Smooth muscle cell (in vitro differentiated cells): ENCODE measurements around the gene SIGLEC6. TPM values are rescaled to one million over a fixed set of nuclear protein-coding genes. Genes with fewer than 3 reads are reported as not detected.

ENCODE experiments used
- DNase-seq: peaks from one replicate; lab custom pipeline; 2025; ENCODE audit not compliant: unreplicated experiment; lab: John Stamatoyannopoulos, UW
- H2AFZ ChIP-seq: fragments of 200-600 bp; sonication (generic); 2 replicates; pipeline ENCODE4 v1.6.0; 2016; ENCODE audit warnings: antibody characterized with exemption, low read depth, mild to moderate bottlenecking
- H3F3A ChIP-seq: fragments of 200-600 bp; sonication (generic); 2 replicates; pipeline ENCODE4 v1.6.0; 2017; ENCODE audit warnings: antibody characterized with exemption, low read depth
- H3K27ac ChIP-seq: fragments of 200-600 bp; sonication (generic); 2 replicates; pipeline ENCODE4 v1.5.1; 2016; ENCODE audit warnings: low read depth, mild to moderate bottlenecking
- H3K27me3 ChIP-seq: fragments of 200-600 bp; sonication (generic); 2 replicates; pipeline ENCODE4 v1.6.1; 2016; ENCODE audit warnings: low read depth, mild to moderate bottlenecking
- H3K36me3 ChIP-seq: fragments of 200-600 bp; sonication (generic); 2 replicates; pipeline ENCODE4 v1.5.1; 2016; ENCODE audit warnings: low read depth
- H3K4me1 ChIP-seq: fragments of 200-600 bp; sonication (generic); 2 replicates; pipeline ENCODE4 v1.5.1; 2016; ENCODE audit warnings: low read depth
- H3K4me2 ChIP-seq: fragments of 200-600 bp; sonication (generic); 2 replicates; pipeline ENCODE4 v1.6.0; 2016; ENCODE audit warnings: mild to moderate bottlenecking
- H3K4me3 ChIP-seq: fragments of 200-600 bp; sonication (generic); 2 replicates; pipeline ENCODE4 v1.5.1; 2016; ENCODE audit warnings: mild to moderate bottlenecking
- H3K79me2 ChIP-seq: fragments of 200-600 bp; sonication (generic); 2 replicates; pipeline ENCODE4 v1.6.0; 2016; ENCODE audit warnings: low read depth, mild to moderate bottlenecking
- H3K9ac ChIP-seq: fragments of 200-600 bp; sonication (generic); 2 replicates; pipeline ENCODE4 v1.6.0; 2016; ENCODE audit warnings: low read depth
- H3K9me3 ChIP-seq: fragments of 200-600 bp; sonication (generic); replicated peaks from 2 replicates; pipeline ENCODE4 v1.5.1; 2016; ENCODE audit warnings: low read depth
- H4K20me1 ChIP-seq: fragments of 200-600 bp; sonication (generic); 2 replicates; pipeline ENCODE4 v1.6.0; 2016; ENCODE audit warnings: low read depth
- WGBS: methylation state at CpG from one replicate; pipeline ENCODE4 v1.1.7; 2016; ENCODE audit warnings: low lambda C conversion rate; 5-methylcytosine and 5-hydroxymethylcytosine counted together
- polyA plus RNA-seq: library from polyadenylated mRNA; unstranded; fragments of >200 nt; fragmentation: Nextera tagmentation; extraction: Ambion mirVana; gene quantifications from 2 replicates; pipeline ENCODE4 v1.2.1, GENCODE V29; 2016
- total RNA-seq: library from RNA; depleted of rRNA; stranded (reverse); fragments of >200 nt; gene quantifications from 2 replicates; pipeline ENCODE4 v1.2.3, GENCODE V29; 2014
- TF ChIP-seq, protein P1 (sequence below): fragments of 200-600 bp; sonication (generic); IDR thresholded peaks from 2 replicates; pipeline ENCODE4 v1.5.1; 2017; ENCODE audit warnings: borderline replicate concordance, mild to moderate bottlenecking, antibody characterized with exemption; ENCODE audit not compliant: insufficient read depth, poor library complexity, severe bottlenecking

The SIGLEC6 gene
- total and polyA plus RNA-seq, 2 experiments from 2014 or later: 2.0 TPM; not detected in 1

DNA sequence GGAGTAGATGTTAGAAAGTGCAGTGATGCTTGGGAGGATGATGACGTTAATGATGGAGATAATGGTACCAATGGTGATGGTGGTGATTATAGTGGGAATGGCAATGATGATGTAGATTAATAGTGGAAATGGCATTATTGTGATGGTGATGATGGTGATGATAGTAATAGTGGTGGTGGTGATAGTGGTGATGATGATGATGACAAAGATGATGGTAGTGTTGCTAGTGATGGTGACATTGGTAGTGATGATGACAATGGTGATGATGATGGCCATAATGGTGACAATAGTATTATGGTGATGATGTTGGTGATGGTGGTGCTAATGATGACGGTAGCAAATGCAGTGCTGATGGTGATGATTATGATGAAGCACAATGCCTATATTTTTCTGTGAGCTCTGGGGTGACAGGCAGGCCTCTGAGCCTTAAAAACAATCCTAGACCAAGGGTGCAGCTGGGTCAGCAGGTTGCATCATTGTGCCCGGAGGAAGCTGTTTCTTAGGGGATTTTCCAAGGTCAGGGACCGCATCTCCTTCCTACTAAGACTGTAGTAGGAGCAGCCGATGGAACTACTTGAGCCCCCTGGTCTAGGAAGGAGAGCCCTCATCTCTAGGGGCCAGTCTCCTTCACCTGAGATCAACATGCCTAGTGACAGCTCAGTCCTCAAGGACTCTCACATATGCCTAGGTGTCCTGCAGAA, 45.4 kb downstream of the SIGLEC6 start:
- H3K36me3 ChIP-seq: no peaks in the 10 kb centered on the region
- DNase-seq: no peak
- H3K4me3 ChIP-seq: no peak overlapping the region
- H3K9ac ChIP-seq: no peak overlapping the region
- H3K4me2 ChIP-seq: no peak overlapping the region
- H3K27ac ChIP-seq: no peak overlapping the region
- H2AFZ ChIP-seq: no peak overlapping the region
- no peaks in the 10 kb centered on the region for H3K27me3 ChIP-seq
- TF ChIP-seq, protein P1, sequence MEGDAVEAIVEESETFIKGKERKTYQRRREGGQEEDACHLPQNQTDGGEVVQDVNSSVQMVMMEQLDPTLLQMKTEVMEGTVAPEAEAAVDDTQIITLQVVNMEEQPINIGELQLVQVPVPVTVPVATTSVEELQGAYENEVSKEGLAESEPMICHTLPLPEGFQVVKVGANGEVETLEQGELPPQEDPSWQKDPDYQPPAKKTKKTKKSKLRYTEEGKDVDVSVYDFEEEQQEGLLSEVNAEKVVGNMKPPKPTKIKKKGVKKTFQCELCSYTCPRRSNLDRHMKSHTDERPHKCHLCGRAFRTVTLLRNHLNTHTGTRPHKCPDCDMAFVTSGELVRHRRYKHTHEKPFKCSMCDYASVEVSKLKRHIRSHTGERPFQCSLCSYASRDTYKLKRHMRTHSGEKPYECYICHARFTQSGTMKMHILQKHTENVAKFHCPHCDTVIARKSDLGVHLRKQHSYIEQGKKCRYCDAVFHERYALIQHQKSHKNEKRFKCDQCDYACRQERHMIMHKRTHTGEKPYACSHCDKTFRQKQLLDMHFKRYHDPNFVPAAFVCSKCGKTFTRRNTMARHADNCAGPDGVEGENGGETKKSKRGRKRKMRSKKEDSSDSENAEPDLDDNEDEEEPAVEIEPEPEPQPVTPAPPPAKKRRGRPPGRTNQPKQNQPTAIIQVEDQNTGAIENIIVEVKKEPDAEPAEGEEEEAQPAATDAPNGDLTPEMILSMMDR: no peak
- H4K20me1 ChIP-seq: no peaks in the 10 kb centered on the region
- H3K79me2 ChIP-seq: no peaks in the 10 kb centered on the region
- no peaks in the 10 kb centered on the region for H3K4me1 ChIP-seq
- WGBS: 75% methylated on average over 5 of the region's 5 CpGs
- H3K9me3 ChIP-seq: no peaks in the 10 kb centered on the region
- H3F3A ChIP-seq: no peaks in the 10 kb centered on the region

DNA sequence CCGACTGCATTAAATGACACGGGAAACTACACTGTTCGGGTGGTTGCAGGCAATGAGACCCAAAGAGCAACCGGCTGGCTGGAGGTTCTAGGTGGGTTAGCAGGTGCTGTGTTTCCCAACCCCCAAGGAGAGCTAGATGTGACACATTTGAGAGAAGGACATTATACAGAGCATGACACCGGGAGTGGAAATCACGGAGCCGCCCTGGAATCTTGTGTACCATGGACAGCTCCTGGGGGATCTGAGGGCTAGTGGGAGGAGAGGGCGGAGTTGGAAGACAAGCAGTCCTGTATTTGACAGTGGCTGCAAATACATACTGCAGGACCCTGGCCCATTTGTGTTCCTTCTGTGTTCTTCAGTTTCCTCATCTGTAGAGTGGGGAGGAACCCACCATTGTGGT, 50.9 kb downstream of the SIGLEC6 start:
- Histone ChIP-seq H3K79me2 (no peaks in the 10 kb centered on the region), H3K4me1 (no peaks in the 10 kb centered on the region), H3K27ac (no peak overlapping the region), H4K20me1 (no peaks in the 10 kb centered on the region), H3K36me3 (no peaks in the 10 kb centered on the region), H2AFZ (no peak overlapping the region), H3K9ac (no peak overlapping the region), H3K9me3 (no peaks in the 10 kb centered on the region), H3K4me3 (no peak overlapping the region), H3K4me2 (no peak overlapping the region), H3K27me3 (no peaks in the 10 kb centered on the region), H3F3A (no peaks in the 10 kb centered on the region)
- TF ChIP-seq, protein P1: no peak
- 79% methylated on average over 8 of the region's 8 CpGs for WGBS
- no peak for DNase-seq

DNA sequence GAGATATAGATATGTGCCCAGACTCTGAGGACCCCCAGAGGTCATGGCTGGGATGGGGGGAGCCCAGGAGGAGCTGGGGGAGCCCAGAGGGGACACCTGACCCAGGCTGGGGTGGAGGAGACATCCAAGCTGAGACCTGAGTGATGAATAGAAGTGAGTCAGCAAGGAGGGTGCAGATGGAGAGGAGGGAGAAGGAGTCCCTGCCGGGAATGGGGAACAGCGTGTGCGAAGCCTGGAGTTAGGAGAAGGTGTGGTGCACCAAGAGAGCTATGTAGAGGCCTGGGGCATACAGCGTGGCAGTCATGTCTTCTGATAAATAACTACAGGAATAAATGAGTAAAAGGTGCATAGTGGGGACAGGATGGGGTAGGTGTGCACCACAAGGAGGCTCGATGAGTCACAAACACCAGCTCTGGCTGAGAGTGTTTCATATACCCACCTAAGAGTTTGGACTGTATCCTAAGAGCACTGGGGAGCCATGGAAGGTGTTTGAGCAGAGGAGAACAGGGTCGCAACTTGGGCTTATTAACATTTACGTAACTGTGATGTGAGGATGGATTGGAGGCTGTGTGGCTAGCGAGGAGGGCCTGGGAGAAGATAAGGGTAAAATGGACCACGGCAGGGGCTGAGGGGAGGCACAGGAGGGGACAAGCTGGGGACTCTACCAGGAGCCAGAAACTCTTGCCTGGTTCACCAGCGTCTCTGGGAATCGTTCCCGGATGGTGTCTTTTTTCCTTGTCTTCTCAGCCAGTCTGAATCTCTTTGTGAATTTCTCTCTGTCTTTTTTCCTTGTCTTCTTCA, 51.7 kb downstream of the SIGLEC6 start:
- Histone ChIP-seq H3K27ac (no peak overlapping the region), H4K20me1 (no peaks in the 10 kb centered on the region), H3K79me2 (no peaks in the 10 kb centered on the region), H3K9me3 (no peaks in the 10 kb centered on the region), H2AFZ (no peak overlapping the region), H3K4me3 (no peak overlapping the region), H3K27me3 (no peaks in the 10 kb centered on the region), H3K36me3 (no peaks in the 10 kb centered on the region), H3F3A (no peaks in the 10 kb centered on the region), H3K9ac (no peak overlapping the region), H3K4me1 (no peaks in the 10 kb centered on the region), H3K4me2 (no peak overlapping the region)
- WGBS: 81% methylated on average over 12 of the region's 12 CpGs
- TF ChIP-seq, protein P1: no peak
- no peak for DNase-seq
